ENCODE results near the gene SNX27. TPM values are rescaled to one million over a fixed set of nuclear protein-coding genes. Genes with fewer than 3 reads are reported as not detected.

The SNX27 gene
- polyA plus RNA-seq, 3 donors = 40.1 to 57.1 (median 47.6) TPM

DNA sequence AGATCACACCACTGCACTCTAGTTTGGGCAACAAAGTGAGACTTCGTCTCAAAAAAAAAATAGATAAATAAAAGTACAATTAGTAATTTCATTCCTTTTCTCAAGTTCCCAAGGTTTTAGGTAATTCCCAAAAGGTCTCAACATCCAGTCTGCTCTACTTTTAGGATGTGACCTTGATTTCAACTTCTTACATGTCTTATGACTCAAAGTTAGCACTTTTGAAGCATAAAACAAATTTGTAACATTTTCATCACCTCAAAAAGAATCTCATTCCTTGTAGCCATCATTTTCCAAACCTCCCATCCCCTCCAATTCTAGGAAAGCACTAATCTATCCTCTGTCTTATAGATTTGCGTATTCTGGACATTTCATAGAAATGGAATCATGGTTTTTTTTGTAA, 32.2 kb downstream of the SNX27 start:
- Mint-ChIP-seq H3K4me1 (peaks cover 10% of the 10 kb centered on the region), H3K36me3 (peaks cover 30 to 41% of the 10 kb centered on the region in 2 donors)
- TF ChIP-seq, protein P1, sequence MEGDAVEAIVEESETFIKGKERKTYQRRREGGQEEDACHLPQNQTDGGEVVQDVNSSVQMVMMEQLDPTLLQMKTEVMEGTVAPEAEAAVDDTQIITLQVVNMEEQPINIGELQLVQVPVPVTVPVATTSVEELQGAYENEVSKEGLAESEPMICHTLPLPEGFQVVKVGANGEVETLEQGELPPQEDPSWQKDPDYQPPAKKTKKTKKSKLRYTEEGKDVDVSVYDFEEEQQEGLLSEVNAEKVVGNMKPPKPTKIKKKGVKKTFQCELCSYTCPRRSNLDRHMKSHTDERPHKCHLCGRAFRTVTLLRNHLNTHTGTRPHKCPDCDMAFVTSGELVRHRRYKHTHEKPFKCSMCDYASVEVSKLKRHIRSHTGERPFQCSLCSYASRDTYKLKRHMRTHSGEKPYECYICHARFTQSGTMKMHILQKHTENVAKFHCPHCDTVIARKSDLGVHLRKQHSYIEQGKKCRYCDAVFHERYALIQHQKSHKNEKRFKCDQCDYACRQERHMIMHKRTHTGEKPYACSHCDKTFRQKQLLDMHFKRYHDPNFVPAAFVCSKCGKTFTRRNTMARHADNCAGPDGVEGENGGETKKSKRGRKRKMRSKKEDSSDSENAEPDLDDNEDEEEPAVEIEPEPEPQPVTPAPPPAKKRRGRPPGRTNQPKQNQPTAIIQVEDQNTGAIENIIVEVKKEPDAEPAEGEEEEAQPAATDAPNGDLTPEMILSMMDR (IDR thresholded peaks at IDR 0.05) = no peak

DNA sequence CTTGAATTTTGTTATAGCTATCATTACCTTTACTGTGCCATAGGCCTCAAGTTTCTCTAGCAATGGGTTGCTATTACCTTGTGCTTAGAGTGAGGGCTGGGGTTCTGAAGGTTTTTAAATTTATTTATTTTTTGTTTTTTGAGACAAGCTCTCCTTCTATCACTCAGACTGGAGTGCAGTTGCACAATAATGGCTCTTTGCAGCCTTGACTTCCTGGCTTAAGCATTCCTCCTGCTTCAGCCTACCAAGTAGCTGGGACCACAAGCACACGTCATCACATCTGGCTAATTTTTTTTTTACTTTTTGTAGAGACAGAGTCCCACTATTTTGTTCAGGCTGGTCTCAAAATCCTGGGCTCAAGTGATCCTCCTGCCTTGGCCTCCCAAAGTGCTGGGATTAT, 41.5 kb downstream of the SNX27 start:
- Mint-ChIP-seq H3K36me3 (peaks cover 20 to 49% of the 10 kb centered on the region in 2 donors), H3K9me3 (peaks cover 0 to 2% (median 0%) of the 10 kb centered on the region in 7 donors), H3K27ac (peak overlapping the region; percentile 90 to 96 (median 94)), H3K27me3 (ENCODE audit: low read depth in 3 of 3) (no peaks in the 10 kb centered on the region), H3K4me3 (peak overlapping the region in 1 of 2 donors; percentile 66), H3K4me1 (peaks cover 46% of the 10 kb centered on the region)
- H3K9ac ChIP-seq (ENCODE audit: insufficient read depth, low read length, poor library complexity, severe bottlenecking) = no peak overlapping the region
- peak overlapping the region; percentile 23 for H2AFZ ChIP-seq (ENCODE audit: insufficient read depth, low read depth, low read length, poor library complexity, severe bottlenecking)
- peak overlapping the region; percentile 84 to 86 for H3K27ac ChIP-seq (ENCODE audit: low read depth in 1 of 2, low read length in 2 of 2)
- no peaks in the 10 kb centered on the region for H3K9me3 ChIP-seq (replicated peaks in 1 of 2; ENCODE audit: control insufficient read depth in 1 of 2, insufficient read depth in 1 of 2, low read length in 2 of 2)
- no peaks in the 10 kb centered on the region for H4K20me1 ChIP-seq (ENCODE audit: insufficient read depth, low read length)
- peaks cover 41 to 44% of the 10 kb centered on the region in 2 donors for H3K4me1 ChIP-seq (ENCODE audit: control insufficient read depth in 1 of 2, insufficient read depth in 2 of 2, low read length in 2 of 2)
- intact Hi-C loops (cut with micrococcal nuclease) = no loop called here
- peaks cover 15 to 27% of the 10 kb centered on the region in 2 donors for H3K36me3 ChIP-seq (replicated peaks in 1 of 2; ENCODE audit: control insufficient read depth in 1 of 2, insufficient read depth in 2 of 2, low read length in 2 of 2)
- no peaks in the 10 kb centered on the region for H3K27me3 ChIP-seq (ENCODE audit: control insufficient read depth in 2 of 2, insufficient read depth in 2 of 2, low read length in 2 of 2)
- TF ChIP-seq, protein P1 (IDR thresholded peaks at IDR 0.05) = no peak
- peak overlapping the region in 1 of 3 experiments; percentile 57 for H3K4me3 ChIP-seq (replicated peaks in 1 of 3; ENCODE audit: low read depth in 2 of 3, low read length in 3 of 3)
- peak overlapping the region; percentile 72 for H3K4me2 ChIP-seq (replicated peaks; ENCODE audit: extremely low read depth, low read length, poor library complexity, severe bottlenecking)
- peaks cover 75% of the 10 kb centered on the region for H3K79me2 ChIP-seq (ENCODE audit: insufficient read depth, low read length)
- WGBS (ENCODE audit: insufficient coverage) = no CpG with 5 or more reads among the region's 1 CpG
- peak; percentile 32 to 78 (median 71) for DNase-seq

More for the DNA sequence above, 32.2 kb downstream of the SNX27 start:
- intact Hi-C loops (cut with micrococcal nuclease) = no loop called here
- H3K4me2 ChIP-seq (replicated peaks; ENCODE audit: extremely low read depth, low read length, poor library complexity, severe bottlenecking) = no peak overlapping the region
- H3K4me3 ChIP-seq (replicated peaks in 1 of 3; ENCODE audit: low read depth in 2 of 3, low read length in 3 of 3) = no peak overlapping the region
- no peak overlapping the region for H2AFZ ChIP-seq (ENCODE audit: insufficient read depth, low read depth, low read length, poor library complexity, severe bottlenecking)
- DNase-seq = no peak
- H3K9ac ChIP-seq (ENCODE audit: insufficient read depth, low read length, poor library complexity, severe bottlenecking) = no peak overlapping the region
- Mint-ChIP-seq H3K27me3 (ENCODE audit: low read depth in 3 of 3) (no peaks in the 10 kb centered on the region), H3K4me3 (no peak overlapping the region), H3K9me3 (no peaks in the 10 kb centered on the region), H3K27ac (peak overlapping the region in 3 of 7 donors; percentile 12 to 52 (median 45))
- H4K20me1 ChIP-seq (ENCODE audit: insufficient read depth, low read length) = peaks cover 57% of the 10 kb centered on the region
- WGBS (ENCODE audit: insufficient coverage) = no CpG with 5 or more reads among the region's 2 CpGs
- H3K36me3 ChIP-seq (replicated peaks in 1 of 2; ENCODE audit: control insufficient read depth in 1 of 2, insufficient read depth in 2 of 2, low read length in 2 of 2) = peaks cover 23 to 55% of the 10 kb centered on the region in 2 donors
- peak overlapping the region in 1 of 2 donors; percentile 40 for H3K27ac ChIP-seq (ENCODE audit: low read depth in 1 of 2, low read length in 2 of 2)
- peaks cover 82% of the 10 kb centered on the region for H3K79me2 ChIP-seq (ENCODE audit: insufficient read depth, low read length)
- H3K4me1 ChIP-seq (ENCODE audit: control insufficient read depth in 1 of 2, insufficient read depth in 2 of 2, low read length in 2 of 2) = no peaks in the 10 kb centered on the region
- H3K9me3 ChIP-seq (replicated peaks in 1 of 2; ENCODE audit: control insufficient read depth in 1 of 2, insufficient read depth in 1 of 2, low read length in 2 of 2) = no peaks in the 10 kb centered on the region
- no peaks in the 10 kb centered on the region for H3K27me3 ChIP-seq (ENCODE audit: control insufficient read depth in 2 of 2, insufficient read depth in 2 of 2, low read length in 2 of 2)
